ENCODE results near the gene PNMT. TPM values are rescaled to one million over a fixed set of nuclear protein-coding genes. Genes with fewer than 3 reads are reported as not detected.

The PNMT gene
- total and polyA plus RNA-seq, 2 of the 13 experiments (the other 11 are each of a cell fraction or from before 2014, with no cell fraction given): 0.25 TPM; not detected in 1

DNA sequence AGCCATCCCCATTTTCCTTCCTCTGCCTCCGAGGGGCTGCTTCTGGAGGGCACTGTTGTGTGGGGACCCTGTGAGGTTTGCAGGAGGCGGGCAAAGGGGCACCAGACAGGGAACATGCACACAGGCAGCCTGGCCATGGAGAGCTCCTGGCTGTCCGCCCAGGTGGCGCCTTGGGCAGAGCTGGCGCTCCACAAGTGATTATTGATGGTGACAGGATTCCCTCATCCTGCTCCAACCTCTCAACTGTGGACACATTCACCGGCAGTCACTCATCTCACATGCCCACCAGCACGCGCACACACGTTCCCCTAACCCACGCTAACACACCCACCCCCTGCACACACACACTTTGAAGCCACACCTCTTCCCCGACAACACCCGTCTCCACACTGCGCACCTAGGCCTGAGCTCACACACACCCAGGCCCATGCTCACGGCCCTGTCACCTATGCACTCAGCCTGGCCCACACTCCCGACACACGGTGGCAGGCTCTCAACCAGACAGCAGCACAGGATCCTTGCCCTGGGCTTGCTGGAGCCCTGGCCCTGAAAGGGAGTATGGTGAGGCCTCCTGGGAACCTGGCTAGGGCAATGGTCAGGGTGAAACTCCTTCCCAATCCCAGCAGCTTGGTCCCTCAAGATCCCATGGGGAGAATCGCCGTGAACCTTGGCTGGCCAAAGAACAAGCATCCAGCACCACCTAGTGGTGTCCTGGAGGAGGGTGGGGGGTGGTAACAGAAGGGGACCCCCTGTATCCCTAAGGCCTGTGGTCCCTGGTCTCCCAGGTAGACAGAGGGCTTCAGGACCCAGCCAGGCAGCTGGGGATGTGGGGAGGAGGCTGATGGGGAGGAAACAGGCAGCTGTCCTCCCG, 3.6 kb downstream of the PNMT start (continued):
- TF ChIP-seq, protein P1, sequence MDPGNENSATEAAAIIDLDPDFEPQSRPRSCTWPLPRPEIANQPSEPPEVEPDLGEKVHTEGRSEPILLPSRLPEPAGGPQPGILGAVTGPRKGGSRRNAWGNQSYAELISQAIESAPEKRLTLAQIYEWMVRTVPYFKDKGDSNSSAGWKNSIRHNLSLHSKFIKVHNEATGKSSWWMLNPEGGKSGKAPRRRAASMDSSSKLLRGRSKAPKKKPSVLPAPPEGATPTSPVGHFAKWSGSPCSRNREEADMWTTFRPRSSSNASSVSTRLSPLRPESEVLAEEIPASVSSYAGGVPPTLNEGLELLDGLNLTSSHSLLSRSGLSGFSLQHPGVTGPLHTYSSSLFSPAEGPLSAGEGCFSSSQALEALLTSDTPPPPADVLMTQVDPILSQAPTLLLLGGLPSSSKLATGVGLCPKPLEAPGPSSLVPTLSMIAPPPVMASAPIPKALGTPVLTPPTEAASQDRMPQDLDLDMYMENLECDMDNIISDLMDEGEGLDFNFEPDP (CRISPR knock-in tag; conservative IDR thresholded peaks at IDR 0.05): no peak
- TF ChIP-seq HNF1B (CRISPR knock-in tag; IDR thresholded peaks at IDR 0.05) (peak; percentile 63; the same call in 1 of the 2 replicates), SIN3B (IDR thresholded peaks at IDR 0.05; ENCODE audit: low read length) (no peak), PHF21A (CRISPR knock-in tag; IDR thresholded peaks at IDR 0.05) (no peak), ZNF747 (CRISPR knock-in tag; IDR thresholded peaks at IDR 0.05; ENCODE audit: borderline replicate concordance) (peak; percentile 40; the same call in 1 of the 2 replicates), PAF1 (CRISPR knock-in tag; IDR thresholded peaks at IDR 0.05) (no peak), FUBP1 (CRISPR knock-in tag; IDR thresholded peaks at IDR 0.05; ENCODE audit: borderline replicate concordance) (peak; percentile 34; the same call in 1 of the 2 replicates), ZNF879 (CRISPR knock-in tag; IDR thresholded peaks at IDR 0.05) (no peak), PAWR (CRISPR knock-in tag; IDR thresholded peaks at IDR 0.05; ENCODE audit: borderline replicate concordance) (no peak), ZNF263 (CRISPR knock-in tag; IDR thresholded peaks at IDR 0.05) (0 out of 2 replicates have a peak, but pooled peaks have one; percentile 61), NR2F2 (IDR thresholded peaks at IDR 0.05; ENCODE audit: borderline replicate concordance, low read depth) (no peak), TAF1 (CRISPR knock-in tag; IDR thresholded peaks at IDR 0.05) (no peak), CHD2 (IDR thresholded peaks at IDR 0.05; ENCODE audit: low read depth, low read length) (no peak), RNF219 (CRISPR knock-in tag; IDR thresholded peaks at IDR 0.05) (no peak), ZNF232 (CRISPR knock-in tag; IDR thresholded peaks at IDR 0.05; ENCODE audit: borderline replicate concordance) (no peak), ZNF563 (CRISPR knock-in tag; IDR thresholded peaks at IDR 0.05) (peak; percentile 54; the same call in 1 of the 2 replicates), ZNF343 (CRISPR knock-in tag; IDR thresholded peaks at IDR 0.05) (no peak), ZNF10 (CRISPR knock-in tag; IDR thresholded peaks at IDR 0.05; ENCODE audit: borderline replicate concordance, low read depth) (no peak), TCF7 (IDR thresholded peaks at IDR 0.05; ENCODE audit: low read depth) (no peak), SAP130 (CRISPR knock-in tag; IDR thresholded peaks at IDR 0.05; ENCODE audit: low read depth) (peak; percentile 69), ZNF143 (CRISPR knock-in tag; IDR thresholded peaks at IDR 0.05) (peak; percentile 40; the same call in 1 of the 2 replicates), SOX5 (CRISPR knock-in tag; IDR thresholded peaks at IDR 0.05; ENCODE audit: borderline replicate concordance) (no peak), ZNF460 (CRISPR knock-in tag; IDR thresholded peaks at IDR 0.05; ENCODE audit: borderline replicate concordance) (no peak), MIXL1 (CRISPR knock-in tag; IDR thresholded peaks at IDR 0.05) (no peak), ZNF451 (CRISPR knock-in tag; IDR thresholded peaks at IDR 0.05) (no peak)
